Upper lobe of right lung (tissue), 1 donor: ENCODE measurements around the gene CMIP. TPM values are rescaled to one million over a fixed set of nuclear protein-coding genes. Genes with fewer than 3 reads are reported as not detected.

Source experiments
- ATAC-seq: fragments of 200-7000 bp; cut with Tn5 transposase; one replicate; pipeline ENCODE4 v1.9.1; 2020; ENCODE audit warnings: mild to moderate bottlenecking, moderate library complexity
- DNase-seq: peaks from one replicate; pipeline ENCODE4 v3.0.0-alpha.2; 2020
- H3K27ac ChIP-seq: fragments of 200-600 bp; one replicate; pipeline ENCODE4 v1.8.0; 2022
- H3K27me3 ChIP-seq: fragments of 200-600 bp; one replicate; pipeline ENCODE4 v1.8.0; 2022; ENCODE audit warnings: mild to moderate bottlenecking
- H3K36me3 ChIP-seq: fragments of 200-600 bp; one replicate; pipeline ENCODE4 v1.8.0; 2022
- H3K4me1 ChIP-seq: fragments of 200-600 bp; one replicate; pipeline ENCODE4 v1.8.0; 2022
- H3K4me3 ChIP-seq: fragments of 200-600 bp; one replicate; pipeline ENCODE4 v1.8.0; 2022; ENCODE audit warnings: mild to moderate bottlenecking
- H3K9me3 ChIP-seq: fragments of 200-600 bp; one replicate; pipeline ENCODE4 v1.8.0; 2022
- intact Hi-C: fragments of 100-400 bp; cut with DNase I; formaldehyde crosslinking; loops from one replicate; pipeline ENCODE4 v1.11.0; 2022
- microRNA-seq: library from miRNA; unstranded; fragments of <30 nt; microRNA quantifications from one replicate; pipeline ENCODE4 v1.2.0, GENCODE V29; 2020; ENCODE audit warnings: borderline microRNAs expressed
- total RNA-seq: library from RNA; stranded (reverse); fragmentation: NEBNext Ultra II Directional; extraction: Animal tissue kit (Norgen Biotek cat#: 25700); gene quantifications from one replicate; pipeline ENCODE4 v1.2.1, GENCODE V29; 2021
- TF ChIP-seq, protein P1 (sequence below): fragments of 200-600 bp; IDR thresholded peaks from one replicate; pipeline ENCODE4 v1.8.0; 2022; ENCODE audit warnings: antibody characterized with exemption
- donor health status: DM: no; HTN: yes; CAD: no; lungs with severe emphysema.

CMIP gene
- total RNA-seq, 1 donor from 2014 or later: 73.8 TPM

DNA sequence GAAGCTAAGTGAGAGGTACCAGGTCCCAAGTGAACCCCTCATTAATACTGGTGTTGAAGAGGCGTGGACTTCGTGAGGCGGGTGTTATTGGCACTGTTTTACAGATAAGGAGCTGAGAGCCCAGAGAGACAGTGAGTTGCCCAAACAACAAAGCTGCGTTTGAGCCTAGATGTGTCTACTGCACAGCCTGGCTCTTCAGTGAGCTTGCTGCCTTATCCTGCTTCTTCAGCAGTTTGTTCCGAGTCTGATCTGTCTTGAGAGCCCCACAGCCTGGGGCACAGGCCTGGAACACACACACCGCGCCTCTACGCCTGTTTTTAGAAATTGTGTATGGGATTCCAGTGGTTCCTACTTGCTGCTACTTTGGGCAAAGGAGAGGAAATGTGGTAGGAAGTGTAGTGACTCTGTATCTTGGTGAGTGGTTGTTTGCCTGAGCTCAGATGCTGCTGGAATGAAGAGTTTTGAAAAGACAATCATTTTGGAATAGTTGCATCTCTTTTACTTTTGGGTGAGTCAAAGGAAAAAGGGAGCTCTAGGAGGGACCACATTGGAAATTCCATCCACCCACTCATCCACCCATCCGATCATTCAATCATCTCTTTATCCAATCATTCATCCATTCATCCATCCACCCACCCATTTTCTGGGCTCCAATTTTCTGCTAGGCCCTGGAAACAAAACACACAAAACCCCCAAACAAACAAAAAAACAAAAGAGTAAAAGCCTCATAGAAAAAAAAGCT, 312.2 kb downstream of the CMIP start:
- DNase-seq: no peak
- no peaks in the 10 kb centered on the region for H3K27me3 ChIP-seq
- H3K27ac ChIP-seq: peak overlapping the region; percentile 51
- ATAC-seq: no peak
- H3K4me1 ChIP-seq: peaks cover 7% of the 10 kb centered on the region
- no peak overlapping the region for H3K4me3 ChIP-seq
- intact Hi-C loops: no loop called here
- TF ChIP-seq, protein P1, sequence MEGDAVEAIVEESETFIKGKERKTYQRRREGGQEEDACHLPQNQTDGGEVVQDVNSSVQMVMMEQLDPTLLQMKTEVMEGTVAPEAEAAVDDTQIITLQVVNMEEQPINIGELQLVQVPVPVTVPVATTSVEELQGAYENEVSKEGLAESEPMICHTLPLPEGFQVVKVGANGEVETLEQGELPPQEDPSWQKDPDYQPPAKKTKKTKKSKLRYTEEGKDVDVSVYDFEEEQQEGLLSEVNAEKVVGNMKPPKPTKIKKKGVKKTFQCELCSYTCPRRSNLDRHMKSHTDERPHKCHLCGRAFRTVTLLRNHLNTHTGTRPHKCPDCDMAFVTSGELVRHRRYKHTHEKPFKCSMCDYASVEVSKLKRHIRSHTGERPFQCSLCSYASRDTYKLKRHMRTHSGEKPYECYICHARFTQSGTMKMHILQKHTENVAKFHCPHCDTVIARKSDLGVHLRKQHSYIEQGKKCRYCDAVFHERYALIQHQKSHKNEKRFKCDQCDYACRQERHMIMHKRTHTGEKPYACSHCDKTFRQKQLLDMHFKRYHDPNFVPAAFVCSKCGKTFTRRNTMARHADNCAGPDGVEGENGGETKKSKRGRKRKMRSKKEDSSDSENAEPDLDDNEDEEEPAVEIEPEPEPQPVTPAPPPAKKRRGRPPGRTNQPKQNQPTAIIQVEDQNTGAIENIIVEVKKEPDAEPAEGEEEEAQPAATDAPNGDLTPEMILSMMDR: no peak
- H3K9me3 ChIP-seq: no peaks in the 10 kb centered on the region
- no peaks in the 10 kb centered on the region for H3K36me3 ChIP-seq

DNA sequence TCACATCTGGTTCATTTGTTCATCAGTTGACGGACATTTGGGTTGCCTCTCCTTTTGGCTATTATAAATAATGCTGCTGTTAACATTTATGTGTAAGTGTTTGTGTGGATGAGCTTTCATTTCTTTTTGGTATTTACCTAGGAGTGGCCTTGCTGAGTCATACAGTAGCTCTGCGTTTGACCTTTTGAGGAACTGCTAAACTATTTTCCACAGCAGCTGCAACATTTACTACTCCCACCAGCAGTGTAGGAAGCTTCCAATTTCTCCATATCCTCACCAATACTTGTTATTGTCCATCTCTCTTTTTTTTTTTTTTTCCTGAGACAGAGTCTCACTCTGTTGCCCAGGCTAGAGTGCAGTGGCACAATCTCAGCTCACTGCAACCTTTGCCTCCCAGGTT, 313.8 kb downstream of the CMIP start:
- no peaks in the 10 kb centered on the region for H3K4me1 ChIP-seq
- ATAC-seq (no peak), DNase-seq (no peak)
- no peaks in the 10 kb centered on the region for H3K36me3 ChIP-seq
- TF ChIP-seq, protein P1: no peak
- H3K9me3 ChIP-seq: no peaks in the 10 kb centered on the region
- intact Hi-C loops: no loop called here
- H3K4me3 ChIP-seq: no peak overlapping the region
- no peak overlapping the region for H3K27ac ChIP-seq
- H3K27me3 ChIP-seq: no peaks in the 10 kb centered on the region

Small RNAs within 50 kb of the gene (microRNA-seq; reads per million reads assigned to microRNA genes)
- gene MIR6504: not detected
- not detected for gene MIR7854

Other genes starting within 250 kb of the CMIP start
- gene BCO1, start 206.1 kb upstream of the CMIP start, total RNA-seq: 0.75 TPM
- gene GAN, start 129.8 kb upstream of the CMIP start, total RNA-seq: 7.3 TPM